Measurements from ENCODE around the gene SLC35F3.

SLC35F3 gene

DNA sequence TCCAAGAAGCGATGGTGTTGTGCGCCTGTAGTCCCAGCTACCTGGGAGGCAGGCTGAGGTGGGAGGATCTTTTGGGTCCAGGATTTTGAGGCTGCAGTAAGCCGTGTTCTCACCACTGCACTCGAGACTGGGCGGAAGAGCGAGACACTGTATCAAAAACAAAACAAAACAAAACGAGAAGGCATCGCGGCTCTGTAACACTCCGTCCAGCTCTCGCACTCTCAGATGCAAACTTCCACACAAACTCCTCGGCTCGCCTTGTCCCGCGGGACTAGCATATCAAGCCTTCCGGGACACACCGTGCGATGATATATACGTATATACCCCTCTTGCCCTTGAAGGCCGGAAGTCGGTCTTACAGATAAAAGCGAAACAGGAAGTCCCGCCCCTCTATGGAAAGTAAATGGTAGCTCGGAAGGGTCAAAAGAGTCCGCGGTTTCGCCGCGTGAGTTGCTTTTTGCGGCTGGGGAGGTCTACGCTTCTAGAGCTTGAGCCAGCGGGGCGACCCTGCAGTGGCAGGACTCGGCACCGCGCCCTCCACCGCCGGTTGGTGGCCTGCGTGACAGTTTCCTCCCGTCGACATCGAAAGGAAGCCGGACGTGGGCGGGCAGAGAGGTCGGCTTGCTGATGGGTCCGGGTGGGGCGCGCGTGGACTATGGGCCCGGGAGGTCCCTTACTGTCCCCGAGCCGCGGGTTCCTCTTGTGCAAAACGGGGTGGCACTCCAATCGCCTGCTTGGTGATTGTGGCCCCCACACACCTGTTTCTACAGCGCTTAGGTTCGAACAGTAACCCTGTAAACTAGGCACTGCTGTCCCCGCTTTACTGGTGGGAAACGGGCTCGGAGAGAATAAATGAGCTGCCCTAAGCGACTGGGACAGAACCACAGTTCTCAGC lies 468.8 kb downstream of the SLC35F3 start, which contains the start of gene COA6:
Gene COA6, plus strand, starts transcription at position 393 of the 895 bp plus-strand sequence. Its CDS starts 11 bp downstream, at position 404.
- DNase-seq = peak; percentile 97

DNA sequence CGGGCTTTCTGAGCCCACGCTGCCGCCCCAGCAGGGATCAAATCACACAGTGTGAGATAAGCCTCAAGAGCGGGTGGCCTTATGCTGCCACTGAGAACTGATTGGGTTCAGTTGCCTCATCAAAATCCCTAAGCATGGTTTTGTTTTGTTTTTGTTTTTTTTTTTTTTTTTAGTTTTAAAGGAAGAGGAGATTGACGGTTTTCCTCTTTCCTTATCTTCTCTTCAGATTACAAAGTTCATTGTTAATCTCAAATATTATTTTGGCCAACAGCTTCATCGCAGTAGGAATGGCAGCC lies 469.4 kb downstream of the SLC35F3 start:
- no peak for DNase-seq

All from fibroblast of skin of back (primary cell).